ENCODE results near the gene MPLKIP.
"Not testable (repeated sequence)": the region's sequence is repeated elsewhere in the genome, so short reads cannot be mapped to it uniquely, and the experiment has no call there.

DNA sequence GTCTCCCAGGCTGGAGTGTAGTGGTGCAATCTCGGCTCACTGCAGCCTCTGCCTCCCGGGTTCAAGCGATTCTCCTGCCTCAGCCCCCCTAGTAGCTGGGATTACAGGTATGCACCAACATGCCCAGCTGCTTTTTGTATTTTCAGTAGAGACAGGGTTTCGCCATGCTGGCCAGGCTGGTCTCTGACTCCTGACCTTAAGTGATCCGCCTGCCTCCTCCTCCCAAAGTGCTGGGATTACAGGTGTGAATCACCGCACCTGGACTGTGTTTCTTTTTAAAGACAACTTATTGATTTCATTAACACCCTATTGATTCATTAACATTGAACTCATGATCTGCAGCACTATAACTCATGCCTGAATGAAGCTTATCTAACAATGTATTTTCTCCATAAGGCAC lies 40.8 kb upstream of the MPLKIP start:
- TF ChIP-seq, protein P1, sequence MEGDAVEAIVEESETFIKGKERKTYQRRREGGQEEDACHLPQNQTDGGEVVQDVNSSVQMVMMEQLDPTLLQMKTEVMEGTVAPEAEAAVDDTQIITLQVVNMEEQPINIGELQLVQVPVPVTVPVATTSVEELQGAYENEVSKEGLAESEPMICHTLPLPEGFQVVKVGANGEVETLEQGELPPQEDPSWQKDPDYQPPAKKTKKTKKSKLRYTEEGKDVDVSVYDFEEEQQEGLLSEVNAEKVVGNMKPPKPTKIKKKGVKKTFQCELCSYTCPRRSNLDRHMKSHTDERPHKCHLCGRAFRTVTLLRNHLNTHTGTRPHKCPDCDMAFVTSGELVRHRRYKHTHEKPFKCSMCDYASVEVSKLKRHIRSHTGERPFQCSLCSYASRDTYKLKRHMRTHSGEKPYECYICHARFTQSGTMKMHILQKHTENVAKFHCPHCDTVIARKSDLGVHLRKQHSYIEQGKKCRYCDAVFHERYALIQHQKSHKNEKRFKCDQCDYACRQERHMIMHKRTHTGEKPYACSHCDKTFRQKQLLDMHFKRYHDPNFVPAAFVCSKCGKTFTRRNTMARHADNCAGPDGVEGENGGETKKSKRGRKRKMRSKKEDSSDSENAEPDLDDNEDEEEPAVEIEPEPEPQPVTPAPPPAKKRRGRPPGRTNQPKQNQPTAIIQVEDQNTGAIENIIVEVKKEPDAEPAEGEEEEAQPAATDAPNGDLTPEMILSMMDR (conservative IDR thresholded peaks at IDR 0.05), result not testable (repeated sequence)
- not testable (repeated sequence) for TF ChIP-seq ZFX (IDR thresholded peaks at IDR 0.05)
